Neural progenitor cell (in vitro differentiated cells): Measurements from ENCODE around the gene TSSC4. TPM values are rescaled to one million over a fixed set of nuclear protein-coding genes. Genes with fewer than 3 reads are reported as not detected.

Experiments used
- DNase-seq: peaks from one replicate; pipeline ENCODE4 v3.0.0-alpha.2; 2016; ENCODE audit warnings: low spot score
- H2AFZ ChIP-seq: fragments of 200-600 bp; sonication (generic); replicated peaks from 2 replicates; pipeline ENCODE4 v1.6.1; 2016; ENCODE audit warnings: antibody characterized with exemption
- H3F3A ChIP-seq: fragments of 200-600 bp; sonication (generic); 2 replicates; pipeline ENCODE4 v1.6.1; 2016; ENCODE audit warnings: antibody characterized with exemption, low read depth
- H3K27ac ChIP-seq: fragments of 200-600 bp; sonication (generic); 2 replicates; pipeline ENCODE4 v1.5.1; 2016; ENCODE audit warnings: mild to moderate bottlenecking
- H3K27me3 ChIP-seq: fragments of 200-600 bp; sonication (generic); 2 replicates; pipeline ENCODE4 v1.6.1; 2016; ENCODE audit warnings: mild to moderate bottlenecking, moderate library complexity
- H3K36me3 ChIP-seq: fragments of 200-600 bp; sonication (generic); 2 replicates; pipeline ENCODE4 v1.5.1; 2016
- H3K4me1 ChIP-seq: fragments of 200-600 bp; sonication (generic); 2 replicates; pipeline ENCODE4 v1.6.1; 2016; ENCODE audit warnings: mixed run types
- H3K4me2 ChIP-seq: fragments of 200-600 bp; sonication (generic); 2 replicates; pipeline ENCODE4 v1.6.1; 2016
- H3K4me3 ChIP-seq: fragments of 200-600 bp; sonication (generic); 2 replicates; pipeline ENCODE4 v1.5.1; 2016
- H3K79me2 ChIP-seq: fragments of 200-600 bp; sonication (generic); 2 replicates; pipeline ENCODE4 v1.6.1; 2016; ENCODE audit warnings: low read depth
- H3K9ac ChIP-seq: fragments of 200-600 bp; sonication (generic); 2 replicates; pipeline ENCODE4 v1.6.1; 2016
- H3K9me3 ChIP-seq: fragments of 200-600 bp; sonication (generic); 2 replicates; pipeline ENCODE4 v1.5.1; 2016; ENCODE audit warnings: low read depth
- H4K20me1 ChIP-seq: fragments of 200-600 bp; sonication (generic); 2 replicates; pipeline ENCODE4 v1.6.1; 2016; ENCODE audit warnings: low read depth
- H3K27ac Mint-ChIP-seq: 3 replicates; pipeline ENCODE4 v1.8.0; 2021; ENCODE audit warnings: mixed read lengths
- H3K27me3 Mint-ChIP-seq: 2 replicates; pipeline ENCODE4 v1.8.0; 2022; ENCODE audit warnings: low read depth, mild to moderate bottlenecking, inconsistent platforms, moderate library complexity, mixed read lengths; ENCODE audit not compliant: insufficient read depth
- H3K36me3 Mint-ChIP-seq: 3 replicates; pipeline ENCODE4 v1.8.0; 2021; ENCODE audit warnings: mixed read lengths
- H3K4me1 Mint-ChIP-seq: 3 replicates; pipeline ENCODE4 v1.8.0; 2021; ENCODE audit warnings: mixed read lengths
- H3K4me3 Mint-ChIP-seq: 3 replicates; pipeline ENCODE4 v1.8.0; 2021; ENCODE audit warnings: mild to moderate bottlenecking, moderate library complexity, mixed read lengths
- H3K9me3 Mint-ChIP-seq: 3 replicates; pipeline ENCODE4 v1.8.0; 2020; ENCODE audit warnings: mixed read lengths
- CTCF ChIP-seq: fragments of 200-600 bp; sonication (generic); IDR thresholded peaks from 2 replicates; pipeline ENCODE4 v1.5.1; 2017; ENCODE audit warnings: antibody characterized with exemption, mild to moderate bottlenecking
- EZH2 ChIP-seq: fragments of 200-600 bp; sonication (generic); IDR thresholded peaks from 2 replicates; pipeline ENCODE4 v1.6.1; 2017; ENCODE audit warnings: antibody characterized with exemption, mild to moderate bottlenecking, moderate library complexity
- EZH2phosphoT487 ChIP-seq: fragments of 200-600 bp; sonication (generic); IDR thresholded peaks from 2 replicates; pipeline ENCODE4 v1.6.1; 2017; ENCODE audit warnings: antibody characterized with exemption
- total RNA-seq: library from RNA; depleted of rRNA; stranded (reverse); fragments of >200 nt; gene quantifications from 2 replicates; pipeline ENCODE4 v1.2.3, GENCODE V29; 2015; ENCODE audit warnings: low replicate concordance

TSSC4 gene
- total RNA-seq, 1 donor from 2014 or later, result 11.1 TPM

GRCh38 chr11:2434506-2435255, 34.1 kb downstream of the TSSC4 start:
- H3K9me3 ChIP-seq, result no peaks in the 10 kb centered on the region
- no peaks in the 10 kb centered on the region for H3K4me1 ChIP-seq
- no peak overlapping the region for H3K4me3 ChIP-seq
- DNase-seq, result no peak
- no peak overlapping the region for H2AFZ ChIP-seq
- no peak overlapping the region for H3K27ac ChIP-seq
- H3K4me2 ChIP-seq, result no peak overlapping the region
- no peaks in the 10 kb centered on the region for H3K36me3 ChIP-seq
- no peaks in the 10 kb centered on the region for H3K79me2 ChIP-seq
- no peaks in the 10 kb centered on the region for H3K36me3 Mint-ChIP-seq
- no peak overlapping the region for H3K4me3 Mint-ChIP-seq
- H3K27me3 ChIP-seq, result peaks cover 49% of the 10 kb centered on the region
- H3F3A ChIP-seq, result no peaks in the 10 kb centered on the region
- H3K27me3 Mint-ChIP-seq, result peaks cover 2% of the 10 kb centered on the region
- no peak overlapping the region for H3K27ac Mint-ChIP-seq
- no peak overlapping the region for H3K9ac ChIP-seq
- no peaks in the 10 kb centered on the region for H4K20me1 ChIP-seq
- no peak for TF ChIP-seq CTCF
- no peak for TF ChIP-seq EZH2phosphoT487
- no peak for TF ChIP-seq EZH2
- no peaks in the 10 kb centered on the region for H3K4me1 Mint-ChIP-seq
- no peaks in the 10 kb centered on the region for H3K9me3 Mint-ChIP-seq

GRCh38 chr11:2435288-2436012, 34.9 kb downstream of the TSSC4 start:
- Histone ChIP-seq H4K20me1 (no peaks in the 10 kb centered on the region), H3K4me1 (no peaks in the 10 kb centered on the region), H3K27me3 (peaks cover 57% of the 10 kb centered on the region), H2AFZ (no peak overlapping the region), H3K9me3 (no peaks in the 10 kb centered on the region), H3K4me2 (no peak overlapping the region), H3K4me3 (no peak overlapping the region), H3F3A (no peaks in the 10 kb centered on the region), H3K36me3 (no peaks in the 10 kb centered on the region), H3K79me2 (no peaks in the 10 kb centered on the region), H3K9ac (no peak overlapping the region), H3K27ac (no peak overlapping the region)
- TF ChIP-seq EZH2phosphoT487 (no peak), EZH2 (no peak), CTCF (no peak)
- Mint-ChIP-seq H3K9me3 (no peaks in the 10 kb centered on the region), H3K4me1 (no peaks in the 10 kb centered on the region), H3K27me3 (peaks cover 5% of the 10 kb centered on the region), H3K27ac (no peak overlapping the region), H3K4me3 (no peak overlapping the region), H3K36me3 (no peaks in the 10 kb centered on the region)
- no peak for DNase-seq

GRCh38 chr11:2436013-2436520, 35.5 kb downstream of the TSSC4 start:
- H3F3A ChIP-seq, result no peaks in the 10 kb centered on the region
- no peaks in the 10 kb centered on the region for H4K20me1 ChIP-seq
- no peak for DNase-seq
- H3K4me3 Mint-ChIP-seq, result no peak overlapping the region
- no peak overlapping the region for H3K9ac ChIP-seq
- no peaks in the 10 kb centered on the region for H3K9me3 Mint-ChIP-seq
- H3K27ac Mint-ChIP-seq, result no peak overlapping the region
- no peaks in the 10 kb centered on the region for H3K4me1 Mint-ChIP-seq
- H3K9me3 ChIP-seq, result no peaks in the 10 kb centered on the region
- H3K4me2 ChIP-seq, result no peak overlapping the region
- no peak overlapping the region for H2AFZ ChIP-seq
- no peak for TF ChIP-seq CTCF
- TF ChIP-seq EZH2, result no peak
- TF ChIP-seq EZH2phosphoT487, result no peak
- peaks cover 63% of the 10 kb centered on the region for H3K27me3 ChIP-seq
- peaks cover 9% of the 10 kb centered on the region for H3K27me3 Mint-ChIP-seq
- H3K4me3 ChIP-seq, result no peak overlapping the region
- no peaks in the 10 kb centered on the region for H3K4me1 ChIP-seq
- no peaks in the 10 kb centered on the region for H3K36me3 ChIP-seq
- H3K79me2 ChIP-seq, result no peaks in the 10 kb centered on the region
- H3K36me3 Mint-ChIP-seq, result no peaks in the 10 kb centered on the region
- no peak overlapping the region for H3K27ac ChIP-seq
